HG02870 (cell line): ENCODE data around the gene UNC5B.

Source experiments
- ATAC-seq: cut with Tn5 transposase; IDR thresholded peaks from one replicate; pipeline ENCODE4 v1.9.1; 2021; ENCODE audit warnings: mild to moderate bottlenecking, moderate library complexity; ENCODE audit not compliant: unreplicated experiment

The UNC5B gene

DNA sequence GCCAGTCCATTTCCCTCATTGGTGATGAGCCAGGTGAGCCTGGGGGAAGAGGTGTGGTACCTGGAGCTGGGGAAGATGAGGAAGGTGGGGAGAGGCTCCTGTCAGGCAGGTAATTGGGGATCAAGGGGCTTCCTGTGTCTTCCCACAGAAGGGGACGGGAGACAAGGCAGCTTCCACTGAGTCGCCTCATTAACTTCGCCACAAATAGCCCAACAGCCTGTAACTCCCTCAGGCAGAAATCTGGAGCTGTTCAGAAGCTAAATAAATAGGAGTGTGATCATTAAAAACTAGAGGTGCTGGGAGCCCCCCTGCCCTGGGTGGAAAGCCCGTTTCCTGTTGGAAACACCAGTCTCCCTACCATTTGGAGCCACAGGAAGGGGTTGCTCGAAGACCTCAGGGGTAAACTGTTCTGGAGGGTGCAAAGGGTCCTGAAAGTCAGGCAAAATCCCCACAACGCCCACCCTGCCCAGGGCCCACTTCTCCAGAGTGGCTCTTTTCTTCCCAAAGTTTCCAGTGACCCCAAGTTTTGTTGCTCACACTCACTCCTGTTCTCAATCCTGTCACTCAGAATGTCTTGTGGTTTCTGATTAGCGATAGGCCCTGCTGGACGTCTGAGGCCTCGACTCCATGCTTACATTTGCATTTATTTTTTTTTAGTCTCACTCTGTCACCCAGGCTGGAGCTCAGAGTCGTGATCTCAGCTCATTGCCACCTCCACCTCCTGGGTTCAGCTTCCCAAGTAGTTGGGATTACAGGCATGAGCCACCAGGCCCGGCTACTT is 25.7 kb downstream of the UNC5B start:
- ATAC-seq, result no peak

DNA sequence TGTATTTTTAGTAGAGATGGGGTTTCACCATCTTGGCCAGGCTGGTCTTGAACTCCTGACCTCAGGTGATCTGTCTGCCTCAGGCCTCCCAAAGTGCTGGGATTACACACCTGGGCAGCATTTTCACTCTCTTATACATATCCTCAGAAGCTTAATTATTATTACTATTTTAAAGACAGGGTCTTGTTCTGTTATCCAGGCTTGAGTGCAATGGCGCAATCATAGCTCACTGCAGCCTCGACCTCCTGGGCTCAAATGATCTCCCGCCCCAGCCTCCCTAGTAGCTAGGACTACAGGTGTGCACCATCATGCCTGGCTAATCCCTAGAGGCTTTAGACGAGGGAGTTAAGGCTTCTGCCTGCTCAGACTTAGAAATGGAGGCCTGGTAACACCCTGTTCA is 26.3 kb downstream of the UNC5B start:
- no peak for ATAC-seq

DNA sequence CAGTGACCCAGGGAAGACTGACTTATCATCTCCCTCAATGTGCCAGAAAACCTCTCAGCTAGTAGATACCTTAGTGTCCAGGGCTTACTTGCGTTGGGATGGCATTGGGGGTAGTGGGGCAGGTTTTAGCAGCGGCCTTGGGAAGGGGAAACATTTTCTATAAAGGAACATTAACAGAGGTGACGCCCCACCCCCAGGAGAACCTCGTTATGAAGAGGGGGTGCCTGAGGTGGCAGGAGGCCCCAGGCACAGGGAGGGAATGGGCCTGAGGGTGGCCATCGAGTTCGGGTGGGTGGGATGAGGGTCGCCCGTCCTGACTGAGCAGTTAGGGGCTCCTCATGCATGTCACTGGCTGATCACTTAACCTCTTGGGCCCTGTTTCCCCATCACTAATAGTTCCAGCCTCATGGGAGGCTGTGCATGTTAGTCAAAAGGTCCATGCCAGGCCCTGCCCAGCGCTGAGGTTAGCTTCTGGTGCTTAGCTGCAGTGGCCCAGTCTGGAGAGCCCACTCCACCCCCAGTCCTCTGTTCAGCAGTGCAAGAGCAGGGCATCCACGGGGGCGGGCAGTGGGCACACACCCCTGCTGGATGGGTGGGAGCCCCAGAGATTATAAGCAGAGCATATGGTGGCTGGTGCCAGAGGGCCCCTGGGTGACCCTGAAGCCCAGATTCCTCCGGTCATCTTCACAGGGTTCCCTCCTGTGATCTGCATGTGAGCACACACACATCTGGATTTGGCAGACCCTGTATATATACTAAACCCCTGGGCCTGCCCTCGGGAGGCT is 27.0 kb downstream of the UNC5B start:
- ATAC-seq, result no peak

DNA sequence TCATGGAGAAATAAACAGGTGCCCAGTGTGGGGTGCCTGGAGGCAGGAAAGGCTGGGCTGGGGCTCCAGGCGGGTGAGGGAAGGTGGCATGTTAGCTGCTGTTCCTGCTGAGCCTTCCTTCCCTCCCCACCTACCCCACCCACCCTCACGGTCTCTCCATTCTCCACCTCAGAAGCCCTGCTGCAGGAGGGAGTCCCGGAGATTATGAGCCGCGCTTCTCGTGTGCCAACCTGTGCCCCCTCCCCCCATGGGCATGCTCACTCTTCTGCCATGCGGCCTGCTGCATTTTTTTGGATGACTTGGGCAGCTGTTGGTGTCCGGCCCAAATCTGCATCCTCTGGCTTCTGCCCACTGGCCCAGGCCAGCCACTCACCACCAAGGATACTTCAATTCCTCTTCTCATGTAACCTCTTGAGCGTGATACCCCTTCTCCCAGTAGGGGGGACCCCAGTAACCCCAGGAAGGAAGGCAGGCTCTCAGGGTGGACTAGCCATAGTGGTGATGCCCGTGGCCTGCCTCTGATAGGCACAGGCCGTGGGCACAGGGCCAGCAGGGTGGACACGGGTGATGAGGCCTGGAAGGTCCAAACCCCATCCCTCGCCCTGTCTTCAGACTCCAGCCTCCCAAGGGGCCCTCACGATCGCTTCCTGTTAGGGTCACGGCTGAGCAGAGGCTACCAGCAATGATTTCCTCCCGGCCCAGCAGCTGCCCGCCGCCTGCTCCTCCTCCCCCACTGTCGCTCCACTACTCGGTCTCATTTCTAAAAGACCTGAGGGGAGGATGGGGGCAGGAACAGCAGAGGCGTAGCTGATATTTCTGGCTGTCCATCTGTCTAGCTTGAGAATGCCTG is 27.8 kb downstream of the UNC5B start:
- ATAC-seq, result no peak

DNA sequence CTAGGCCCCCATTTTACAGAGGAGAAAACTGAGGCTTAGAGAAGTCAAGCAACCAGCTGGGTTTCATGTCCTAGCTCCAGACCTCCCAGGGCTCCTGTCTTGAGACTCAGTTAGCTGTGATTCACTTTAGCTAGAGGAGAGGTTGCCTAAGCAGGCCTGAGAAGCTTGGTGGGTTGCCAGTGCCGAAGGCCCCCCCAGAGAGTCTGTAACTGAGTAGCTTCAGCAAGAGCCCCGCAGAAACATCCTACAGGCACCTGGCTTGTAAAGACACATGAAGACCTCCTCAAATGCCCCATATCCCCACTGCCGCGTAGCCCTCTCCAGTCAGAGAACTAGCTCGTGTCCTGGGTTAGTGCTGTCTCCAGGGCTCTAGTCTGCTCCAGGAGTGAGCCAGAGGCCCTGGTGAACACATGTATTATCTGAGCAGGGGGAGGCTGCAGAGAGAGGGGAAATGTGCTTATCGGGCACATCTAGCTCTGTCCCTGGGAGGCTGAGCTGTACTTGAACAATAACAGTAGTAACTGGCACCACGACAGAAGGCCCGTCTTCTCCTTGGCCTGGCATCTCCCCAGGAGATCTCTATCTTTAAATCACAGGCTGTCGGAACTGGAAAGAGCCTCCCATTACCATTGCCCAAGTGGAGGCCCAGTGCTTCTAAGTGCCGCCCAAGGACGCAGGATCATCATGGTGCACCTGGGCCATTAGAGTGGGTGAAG is 28.9 kb downstream of the UNC5B start:
- no peak for ATAC-seq

DNA sequence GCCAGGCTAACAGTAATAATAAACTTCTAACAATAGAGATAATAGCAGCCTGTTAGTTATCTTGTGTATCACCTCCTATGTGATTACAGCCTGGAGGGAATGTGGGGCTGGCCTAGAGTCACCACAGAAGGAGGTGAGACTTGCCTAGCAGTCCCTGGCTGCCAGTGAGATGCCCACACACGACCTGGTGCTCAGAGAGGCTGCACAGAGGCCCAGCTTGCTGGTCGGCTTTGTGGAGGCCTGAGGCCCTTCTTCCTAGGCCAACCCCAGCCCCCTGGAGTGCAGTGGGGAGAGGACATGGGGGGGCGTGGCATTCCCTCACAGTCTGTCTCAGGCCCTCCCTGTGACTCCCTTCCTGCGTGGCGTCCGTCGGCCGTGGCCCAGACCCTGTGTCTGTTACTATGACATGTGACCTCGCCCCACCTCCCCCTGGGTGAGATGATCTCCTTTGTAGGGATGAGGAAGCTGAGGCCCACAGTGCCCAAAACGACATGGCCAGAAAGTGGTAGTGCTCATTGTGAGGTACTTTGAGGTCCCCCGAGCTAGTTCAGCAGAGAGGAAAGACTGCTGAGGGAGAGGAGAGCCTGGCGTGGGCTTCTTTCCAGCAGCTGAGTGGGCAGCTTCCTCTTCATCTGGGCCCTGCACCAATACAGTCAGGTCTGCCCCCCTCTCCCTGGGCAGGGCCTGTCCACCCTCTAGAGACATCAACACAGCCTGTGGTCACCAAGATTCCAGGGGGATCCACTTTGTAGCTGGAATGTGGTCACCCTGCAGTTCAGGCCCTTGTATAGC is 29.7 kb downstream of the UNC5B start:
- no peak for ATAC-seq

DNA sequence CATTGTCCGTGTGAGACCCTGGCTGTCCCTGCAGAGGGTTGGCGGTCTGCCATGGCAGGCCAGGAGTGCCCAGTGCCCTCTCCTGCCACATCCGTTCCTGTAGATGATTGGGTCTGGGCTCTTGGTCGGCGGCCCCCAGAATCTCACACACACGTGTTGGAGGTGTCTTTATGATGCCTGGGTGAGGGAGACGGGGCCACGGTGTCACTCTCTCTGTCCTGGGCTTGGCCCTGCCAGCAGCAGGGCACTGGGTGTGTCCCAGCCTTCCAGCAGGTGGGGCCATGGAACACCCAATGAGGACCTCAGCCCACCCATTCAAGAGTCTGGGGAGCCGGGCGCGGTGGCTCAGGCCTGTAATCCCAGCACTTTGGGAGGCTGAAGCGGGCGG is 30.2 kb downstream of the UNC5B start:
- ATAC-seq, result no peak

DNA sequence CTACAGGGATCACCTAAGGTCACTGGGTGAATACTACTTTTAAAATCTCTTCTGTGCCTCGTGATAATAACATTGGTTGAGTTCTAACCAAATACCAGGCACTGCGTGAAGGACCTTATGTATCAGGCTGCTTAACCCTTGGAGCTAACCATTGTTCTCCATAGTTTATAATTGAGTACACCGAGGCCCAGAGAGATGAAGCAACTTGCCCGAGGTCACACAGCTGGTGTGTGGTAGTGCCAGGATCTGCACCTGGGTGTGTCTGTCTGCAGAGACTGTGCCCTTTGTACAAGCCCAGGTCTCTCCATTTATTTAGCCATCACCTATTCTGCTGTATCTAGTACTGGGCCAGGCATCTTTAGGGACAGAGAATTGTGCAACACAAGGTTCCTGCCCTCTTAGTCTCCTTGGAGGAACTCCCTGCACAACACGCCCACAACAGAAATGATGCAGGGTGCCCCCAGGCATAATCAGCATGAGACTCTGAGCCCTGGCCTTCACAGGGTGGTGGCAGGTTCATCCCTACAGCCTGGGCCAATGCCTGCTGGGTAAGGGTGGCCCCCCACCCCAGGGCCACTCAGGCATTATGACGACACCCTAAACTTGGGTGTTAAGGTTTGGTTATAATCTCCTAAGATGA is 31.5 kb downstream of the UNC5B start:
- ATAC-seq, result no peak

DNA sequence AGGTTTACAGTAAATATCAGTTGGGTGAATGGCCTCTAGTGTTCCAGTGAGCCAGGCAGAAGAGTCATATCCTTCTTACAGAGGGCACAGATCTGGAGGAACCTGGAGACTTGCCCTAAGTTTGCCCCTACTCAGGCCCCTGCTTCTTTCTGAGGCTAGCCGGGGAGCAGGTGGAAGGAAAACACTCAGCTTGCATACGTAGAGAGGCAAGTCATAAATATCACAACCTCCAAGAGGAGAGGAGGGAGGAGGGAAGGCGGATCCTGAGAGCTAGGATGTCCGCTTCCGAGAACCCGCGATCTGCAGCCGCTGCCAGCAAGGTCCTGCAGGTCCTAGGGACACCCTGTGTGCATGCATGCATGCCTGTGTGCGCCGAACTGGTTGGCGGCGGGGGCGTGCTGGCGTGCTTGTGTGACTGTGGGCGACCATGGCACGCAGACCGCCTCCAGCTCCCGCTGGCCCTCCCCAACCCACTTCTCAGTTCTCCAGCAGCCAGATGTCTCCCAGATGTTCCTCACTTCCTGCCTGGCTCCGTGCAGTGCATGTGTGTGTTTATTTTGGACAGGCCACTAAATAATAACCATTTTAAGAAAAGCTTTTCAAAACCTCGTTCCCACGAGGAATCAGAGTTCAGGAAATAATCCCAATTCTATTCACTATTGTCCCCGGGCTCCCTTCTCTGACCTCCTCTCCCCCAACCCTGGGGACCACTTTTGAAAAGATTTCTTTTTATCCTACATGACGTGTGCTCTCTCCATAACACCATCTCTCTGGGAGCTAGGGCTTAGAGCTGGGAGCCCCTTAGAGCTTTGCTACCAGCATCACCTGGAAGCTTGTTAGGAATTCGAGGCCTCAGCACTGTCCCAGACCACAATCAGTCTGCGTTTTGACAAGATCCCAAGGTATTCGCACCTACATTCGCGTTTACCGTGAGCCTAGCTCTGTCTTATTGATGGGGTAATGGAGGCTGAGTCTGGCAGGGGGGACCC is 32.4 kb downstream of the UNC5B start:
- ATAC-seq, result no peak

DNA sequence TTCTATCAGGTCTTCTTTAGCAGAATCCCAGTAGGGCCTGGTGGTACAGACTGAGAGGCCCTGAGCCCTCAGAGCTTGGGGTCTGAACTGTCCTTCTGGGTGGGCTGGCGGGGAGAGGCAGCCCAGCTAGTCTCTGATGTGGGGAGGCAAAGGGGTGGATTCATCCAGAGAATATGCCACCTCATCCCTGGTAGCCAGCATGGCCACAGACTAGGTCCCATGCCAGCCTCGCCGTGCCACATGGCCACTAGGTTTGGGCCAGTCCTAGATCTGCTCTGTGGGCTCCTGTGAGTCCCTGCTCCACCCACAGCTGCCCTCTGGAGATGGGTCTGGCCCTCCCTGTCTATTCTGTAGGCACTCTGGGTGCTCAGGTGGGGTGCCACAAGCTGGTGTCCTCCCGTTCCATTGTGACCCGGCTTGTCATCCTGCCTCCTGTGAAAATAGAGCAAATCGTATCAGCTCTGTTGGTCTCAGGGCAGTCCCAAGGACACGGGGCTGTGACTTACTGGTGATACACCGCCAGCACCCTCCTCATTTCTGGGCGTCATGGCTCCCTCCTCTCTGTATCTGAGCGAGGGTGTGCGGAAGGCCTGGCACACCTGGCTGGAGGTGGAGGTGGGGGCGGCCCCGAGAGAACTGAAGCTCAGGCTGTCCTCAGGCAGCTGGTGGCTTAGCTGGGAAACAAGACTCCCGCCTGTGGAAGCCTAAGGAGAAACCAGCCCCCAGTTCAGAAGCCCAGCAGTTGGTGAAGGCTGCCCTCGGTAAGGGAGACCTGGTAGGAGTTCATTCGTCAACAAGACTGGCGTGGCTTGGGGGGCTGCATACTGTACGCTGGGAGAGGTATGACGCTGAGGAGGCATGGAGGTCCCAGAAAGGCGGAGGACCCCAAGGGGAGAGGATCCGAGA is 33.3 kb downstream of the UNC5B start:
- no peak for ATAC-seq

DNA sequence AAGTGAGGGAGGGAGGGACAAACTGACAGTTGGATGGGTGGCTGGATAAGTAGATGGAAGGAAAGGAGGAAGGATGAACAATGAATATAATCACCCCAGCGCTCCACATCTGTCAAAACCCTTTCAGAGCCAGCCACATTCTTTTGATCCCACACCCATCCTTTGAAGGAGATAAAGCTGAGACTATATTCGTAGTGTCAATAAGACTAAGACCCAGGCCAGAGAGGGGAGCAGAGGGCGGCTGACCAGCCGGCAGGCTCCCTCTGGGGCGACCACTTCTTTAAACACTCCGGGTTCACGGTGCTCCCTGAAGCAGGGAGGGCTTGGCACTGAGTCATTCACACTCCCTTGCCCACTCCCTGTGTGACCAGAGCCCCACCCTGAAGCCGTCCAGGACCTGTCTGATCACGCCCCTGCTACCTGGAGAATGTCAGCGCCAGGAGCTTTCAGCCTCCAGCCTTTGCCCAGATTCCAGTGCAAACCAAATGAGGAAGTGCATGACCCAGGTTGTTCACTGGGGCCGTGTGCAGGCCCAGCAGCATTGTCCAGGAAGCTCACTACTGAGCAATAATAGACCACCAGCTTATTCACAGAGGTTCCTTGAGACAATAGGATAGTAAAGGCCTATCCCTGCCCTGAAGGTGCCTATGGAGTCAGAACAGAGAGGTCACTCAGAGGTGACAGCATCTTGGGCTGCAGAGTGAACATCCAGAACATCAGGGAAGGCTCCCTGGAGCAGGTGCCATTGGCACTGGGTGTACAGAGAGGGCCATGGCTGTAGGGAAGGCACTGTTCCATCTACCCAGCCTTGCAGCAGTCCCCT is 34.4 kb downstream of the UNC5B start:
- no peak for ATAC-seq

DNA sequence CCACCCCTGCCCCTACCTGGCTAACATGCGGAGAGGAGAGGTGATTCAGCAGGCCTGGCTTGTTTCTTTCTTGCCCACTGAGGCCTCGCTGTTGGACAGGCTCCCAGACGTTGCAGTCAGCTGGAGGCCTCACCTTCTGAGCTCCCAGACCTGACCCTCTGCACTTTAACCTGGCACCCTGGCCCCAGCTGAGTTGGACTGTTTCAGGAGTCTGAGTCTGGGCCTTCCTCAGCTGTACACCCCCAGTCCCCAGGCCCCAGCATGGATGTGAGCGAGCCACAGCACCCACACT is 35.0 kb downstream of the UNC5B start:
- ATAC-seq, result no peak

DNA sequence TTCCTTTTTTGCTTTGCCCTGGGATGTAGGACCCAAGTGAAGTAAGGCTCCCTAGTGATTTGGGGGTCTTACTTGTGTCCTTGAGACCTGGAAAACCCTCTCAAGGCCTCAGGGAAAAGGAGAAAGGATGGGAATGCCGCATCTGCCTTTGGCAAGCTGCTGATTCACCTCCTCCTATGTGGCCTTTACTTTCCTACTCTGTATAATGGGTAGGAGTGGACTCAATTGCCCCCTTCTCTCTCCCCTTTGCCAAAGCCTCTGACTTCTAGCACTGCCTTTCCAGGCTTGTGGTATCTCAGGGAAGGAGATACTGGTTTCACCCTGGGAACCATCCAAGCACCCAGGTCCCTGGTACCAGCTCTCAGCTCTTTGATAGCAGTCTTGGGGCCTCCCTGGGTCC is 35.4 kb downstream of the UNC5B start:
- ATAC-seq, result no peak

DNA sequence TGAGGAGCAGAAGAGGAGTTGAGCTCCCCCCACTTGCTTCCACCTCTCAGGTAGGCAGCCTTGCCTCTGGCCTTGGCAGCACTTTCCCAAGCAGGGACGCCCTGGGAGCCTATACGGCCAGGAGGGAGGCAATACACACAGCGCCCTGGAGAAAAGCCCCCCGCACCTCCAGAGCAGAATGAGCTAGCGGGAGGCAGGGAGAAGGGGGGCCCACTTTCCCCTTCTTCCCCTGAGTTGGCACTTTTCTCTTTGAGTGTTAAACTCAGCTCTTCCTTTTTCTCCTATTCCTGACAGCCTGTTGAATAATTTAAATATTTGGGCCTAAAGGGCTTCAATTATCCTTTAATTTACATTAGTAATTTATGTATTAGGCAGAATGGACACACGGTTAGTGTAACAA is 35.8 kb downstream of the UNC5B start:
- ATAC-seq, result no peak

DNA sequence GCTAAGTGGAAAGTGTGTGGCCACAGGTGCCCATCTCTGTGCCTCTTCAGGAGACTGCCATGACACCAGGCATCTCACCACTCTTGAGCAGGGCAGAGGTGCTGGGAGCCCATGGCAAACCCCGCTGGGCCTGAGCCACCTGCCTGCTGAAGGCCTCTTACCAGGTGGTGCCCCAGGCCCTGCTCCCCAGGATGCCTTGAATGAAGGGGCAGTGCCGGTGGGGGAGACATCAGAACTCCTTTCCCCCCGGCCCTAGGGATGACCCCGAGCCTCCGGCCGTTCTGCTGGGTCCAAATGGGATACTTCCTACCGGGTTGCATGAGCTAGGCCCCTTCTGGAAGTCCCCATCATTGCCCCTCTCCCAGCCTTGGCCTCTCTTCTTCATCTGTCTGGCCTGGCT is 37.6 kb downstream of the UNC5B start:
- ATAC-seq, result no peak

DNA sequence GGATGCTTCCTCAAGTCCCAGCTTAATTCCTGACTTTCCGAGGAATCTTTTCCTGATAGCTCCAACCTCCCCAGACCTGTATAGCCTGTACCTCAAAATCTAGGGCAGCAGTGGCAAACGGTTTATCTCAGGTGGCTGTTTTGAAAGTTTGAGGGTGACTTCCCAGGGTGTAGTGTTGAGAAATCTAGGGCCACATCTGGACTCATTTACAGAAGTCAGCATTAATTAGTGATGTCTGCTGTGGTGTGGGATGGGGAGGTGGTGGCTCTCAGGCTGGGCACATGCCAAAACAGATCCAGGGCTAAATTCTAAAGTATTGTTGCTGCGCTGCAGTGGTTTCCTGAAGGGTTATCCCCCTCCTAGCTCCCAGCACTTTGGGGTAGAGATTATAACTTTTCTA is 38.0 kb downstream of the UNC5B start:
- no peak for ATAC-seq

DNA sequence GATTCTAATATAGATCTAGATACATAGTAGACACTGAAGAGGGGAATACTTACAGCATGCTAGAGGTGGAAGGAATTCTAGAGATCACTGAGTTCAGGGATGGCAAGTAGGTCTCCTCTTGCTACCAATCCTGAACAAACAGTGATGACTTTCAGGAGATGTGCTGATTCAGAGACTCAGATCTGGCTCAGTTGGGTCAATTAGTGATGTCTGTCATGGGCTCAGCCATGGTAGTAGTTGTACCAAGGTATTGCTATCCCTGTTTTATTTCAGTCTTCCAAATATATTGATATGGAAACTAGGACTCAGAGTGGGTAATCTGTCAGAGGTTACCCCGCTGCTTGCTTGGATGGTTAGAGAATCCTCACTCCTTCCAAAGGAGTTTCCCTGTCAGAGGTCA is 38.5 kb downstream of the UNC5B start:
- no peak for ATAC-seq
